OCI-LY7 (cell line): Measurements from ENCODE around the gene PIM3. TPM values are rescaled to one million over a fixed set of nuclear protein-coding genes. Genes with fewer than 3 reads are reported as not detected.

Source experiments
- BruUV-seq: library from RNA; stranded (reverse); fragments of 400-500 nt; replicated peaks from 2 replicates; lab custom pipeline; 2021; lab: Mats Ljungman, UMichigan
- CTCF ChIA-PET: fragments of 300-600 bp; sonication (Branson Sonifier 250); formaldehyde crosslinking; loops from one replicate; lab custom pipeline; 2022; ENCODE audit warnings: antibody characterized with exemption; ENCODE audit not compliant: unreplicated experiment; lab: Charles Lee
- POLR2A ChIA-PET: fragments of 300-600 bp; sonication (Branson Sonifier 250); formaldehyde crosslinking; loops from one replicate; lab custom pipeline; 2022; ENCODE audit warnings: antibody characterized with exemption; lab: Charles Lee
- DNase-seq: peaks from one replicate; pipeline ENCODE4 v3.0.0-alpha.2; 2015; ENCODE audit warnings: low spot score
- H2AFZ ChIP-seq: fragments of 200-600 bp; sonication (generic), shearing (Covaris generic); 2 replicates; pipeline ENCODE4 v1.6.1; 2014; ENCODE audit warnings: mild to moderate bottlenecking, antibody characterized with exemption, low read length, moderate library complexity
- H3K27ac ChIP-seq: fragments of 200-600 bp; sonication (generic); 2 replicates; pipeline ENCODE4 v1.5.1; 2014; ENCODE audit warnings: mixed run types, low read depth, mild to moderate bottlenecking, moderate library complexity, low read length, inconsistent platforms; ENCODE audit not compliant: poor library complexity, severe bottlenecking
- H3K36me3 ChIP-seq: fragments of 200-600 bp; sonication (generic); 2 replicates; pipeline ENCODE4 v1.6.1; 2014; ENCODE audit warnings: mild to moderate bottlenecking, antibody characterized with exemption, low read length, moderate library complexity, mixed read lengths; ENCODE audit not compliant: insufficient read depth
- H3K4me1 ChIP-seq: fragments of 200-600 bp; sonication (generic); 2 replicates; pipeline ENCODE4 v1.5.1; 2014; ENCODE audit warnings: mild to moderate bottlenecking, low read length; ENCODE audit not compliant: insufficient read depth, poor library complexity, severe bottlenecking
- H3K4me2 ChIP-seq: fragments of 200-600 bp; sonication (generic); 2 replicates; pipeline ENCODE4 v1.6.1; 2014; ENCODE audit warnings: mild to moderate bottlenecking, low read length
- H3K4me3 ChIP-seq: fragments of 200-600 bp; sonication (generic); 2 replicates; pipeline ENCODE4 v1.5.1; 2014; ENCODE audit warnings: mild to moderate bottlenecking, low read depth, low read length; ENCODE audit not compliant: poor library complexity, severe bottlenecking
- H3K79me2 ChIP-seq: fragments of 200-600 bp; sonication (generic); 2 replicates; pipeline ENCODE4 v1.6.1; 2016; ENCODE audit warnings: low read depth, mild to moderate bottlenecking, low read length, moderate library complexity, mixed read lengths; ENCODE audit not compliant: insufficient read depth
- H3K9me2 ChIP-seq: fragments of 200-600 bp; sonication (generic); 2 replicates; pipeline ENCODE4 v1.6.1; 2016; ENCODE audit warnings: mild to moderate bottlenecking, low read length, mixed read lengths; ENCODE audit not compliant: insufficient read depth
- H3K9me3 ChIP-seq: fragments of 200-600 bp; sonication (generic); 2 replicates; pipeline ENCODE4 v1.6.1; 2014; ENCODE audit warnings: mild to moderate bottlenecking, mixed run types, low read length, mixed read lengths
- H4K20me1 ChIP-seq: fragments of 200-600 bp; sonication (generic); 2 replicates; pipeline ENCODE4 v1.6.1; 2014; ENCODE audit warnings: mild to moderate bottlenecking, antibody characterized with exemption, low read length, moderate library complexity, mixed read lengths; ENCODE audit not compliant: insufficient read depth
- EZH2phosphoT487 ChIP-seq: fragments of 200-600 bp; sonication (generic); IDR thresholded peaks from 2 replicates; pipeline ENCODE4 v1.6.1; 2018; ENCODE audit warnings: low read depth, borderline replicate concordance, mild to moderate bottlenecking, mixed run types, antibody characterized with exemption, low read length, moderate library complexity, mixed read lengths
- intact Hi-C: fragments of 100-400 bp; cut with micrococcal nuclease; formaldehyde crosslinking; loops from one replicate; pipeline ENCODE4 v1.10.0; 2022; ENCODE audit not compliant: unreplicated experiment
- total RNA-seq, 2 experiments: library from RNA; depleted of rRNA in 1 of 2; stranded (reverse); fragments of >200 nt in 1 of 2; shearing (Covaris generic) in 1 of 2; gene quantifications; 2 replicates each; pipeline ENCODE4 v1.2.3, GENCODE V29; 2014 to 2022
- TF ChIP-seq, protein P1 (sequence below): fragments of 200-600 bp; sonication (generic); conservative IDR thresholded peaks from 2 replicates; pipeline ENCODE4 v1.5.1; 2014; ENCODE audit warnings: mild to moderate bottlenecking, antibody characterized with exemption, low read length, moderate library complexity, mixed read lengths

The PIM3 gene
- total RNA-seq, 2 experiments from 2014 or later, result 60.5 to 81.7 TPM

DNA sequence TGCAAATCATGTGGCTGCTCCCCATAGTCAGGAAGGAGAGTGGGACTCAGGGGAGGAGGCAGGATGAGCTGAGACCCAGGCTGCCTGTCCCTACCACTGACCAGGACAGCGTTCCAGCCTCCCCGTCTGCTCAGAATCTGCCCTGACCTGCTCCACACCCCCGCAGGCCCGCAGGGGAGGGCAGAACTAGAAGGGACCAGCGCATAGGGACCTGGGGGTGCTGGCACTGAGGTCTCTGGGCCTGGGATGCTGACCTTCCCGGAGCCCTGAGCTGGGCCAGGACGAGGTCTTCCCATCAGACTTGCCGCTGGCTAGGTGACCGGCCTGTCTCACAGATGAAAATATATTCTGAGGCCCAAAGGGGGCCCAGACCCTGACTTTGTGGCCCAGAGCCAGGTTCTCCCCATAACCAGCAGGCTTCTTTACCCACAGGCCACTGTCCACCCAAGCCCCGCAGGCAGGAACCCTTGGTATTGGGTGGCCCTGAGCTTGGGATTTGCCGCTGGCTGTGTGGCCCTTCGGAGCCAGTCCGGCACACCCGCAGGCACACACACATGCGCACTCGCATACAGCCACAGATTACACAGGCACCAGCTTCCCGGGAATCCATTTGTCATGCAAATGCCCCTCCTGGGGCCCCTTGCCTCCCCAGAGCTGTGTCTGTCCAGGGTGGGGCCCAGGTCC lies 13.8 kb upstream of the PIM3 start:
- TF ChIP-seq, protein P1, sequence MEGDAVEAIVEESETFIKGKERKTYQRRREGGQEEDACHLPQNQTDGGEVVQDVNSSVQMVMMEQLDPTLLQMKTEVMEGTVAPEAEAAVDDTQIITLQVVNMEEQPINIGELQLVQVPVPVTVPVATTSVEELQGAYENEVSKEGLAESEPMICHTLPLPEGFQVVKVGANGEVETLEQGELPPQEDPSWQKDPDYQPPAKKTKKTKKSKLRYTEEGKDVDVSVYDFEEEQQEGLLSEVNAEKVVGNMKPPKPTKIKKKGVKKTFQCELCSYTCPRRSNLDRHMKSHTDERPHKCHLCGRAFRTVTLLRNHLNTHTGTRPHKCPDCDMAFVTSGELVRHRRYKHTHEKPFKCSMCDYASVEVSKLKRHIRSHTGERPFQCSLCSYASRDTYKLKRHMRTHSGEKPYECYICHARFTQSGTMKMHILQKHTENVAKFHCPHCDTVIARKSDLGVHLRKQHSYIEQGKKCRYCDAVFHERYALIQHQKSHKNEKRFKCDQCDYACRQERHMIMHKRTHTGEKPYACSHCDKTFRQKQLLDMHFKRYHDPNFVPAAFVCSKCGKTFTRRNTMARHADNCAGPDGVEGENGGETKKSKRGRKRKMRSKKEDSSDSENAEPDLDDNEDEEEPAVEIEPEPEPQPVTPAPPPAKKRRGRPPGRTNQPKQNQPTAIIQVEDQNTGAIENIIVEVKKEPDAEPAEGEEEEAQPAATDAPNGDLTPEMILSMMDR, result no peak
- TF ChIP-seq EZH2phosphoT487, result no peak
- BruUV-seq, result no TSS peak
- Histone ChIP-seq H3K4me3 (no peak overlapping the region), H3K9me3 (0 out of 2 replicates have a peak, but pooled peaks cover 9% of the 10 kb centered on the region), H3K9me2 (no peaks in the 10 kb centered on the region), H2AFZ (no peak overlapping the region), H3K36me3 (no peaks in the 10 kb centered on the region), H3K79me2 (no peaks in the 10 kb centered on the region), H4K20me1 (no peaks in the 10 kb centered on the region), H3K4me1 (peaks cover 27% of the 10 kb centered on the region), H3K27ac (no peak overlapping the region), H3K4me2 (no peak overlapping the region)
- POLR2A ChIA-PET, result interaction anchor here (0.9 to 1.0 kb wide), 2 partner anchors 10 kb away, joined by 3 to 6 read pairs; no protein-coding TSS in a partner anchor
- intact Hi-C loops, result no loop called here
- CTCF ChIA-PET, result no interaction called here
- DNase-seq, result no peak

DNA sequence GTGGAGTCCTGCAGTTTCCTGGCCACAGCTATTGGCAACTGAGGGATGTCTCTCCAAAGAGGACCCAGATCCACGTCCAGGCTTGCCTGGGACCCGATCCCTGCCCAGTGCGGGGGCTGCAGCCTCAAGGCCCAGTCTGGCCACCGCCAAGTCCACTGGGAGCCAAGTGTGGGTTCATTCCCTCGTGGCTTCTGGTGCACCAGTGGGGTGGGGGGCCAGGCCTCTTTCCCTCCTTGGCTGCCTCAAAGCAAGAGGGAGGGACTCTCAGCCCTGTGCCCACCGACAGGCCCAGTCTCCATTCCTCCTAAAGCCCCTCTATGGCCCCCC lies 13.3 kb upstream of the PIM3 start:
- Histone ChIP-seq H3K4me1 (peaks cover 27% of the 10 kb centered on the region), H3K79me2 (no peaks in the 10 kb centered on the region), H2AFZ (no peak overlapping the region), H3K27ac (no peak overlapping the region), H3K36me3 (no peaks in the 10 kb centered on the region), H3K4me3 (no peak overlapping the region), H4K20me1 (no peaks in the 10 kb centered on the region), H3K4me2 (no peak overlapping the region), H3K9me3 (0 out of 2 replicates have a peak, but pooled peaks cover 4% of the 10 kb centered on the region), H3K9me2 (no peaks in the 10 kb centered on the region)
- no peak for DNase-seq
- POLR2A ChIA-PET, result interaction anchor here (0.9 kb wide), 1 partner anchor 10 kb away, joined by 6 read pairs; no protein-coding TSS in a partner anchor
- TF ChIP-seq, protein P1, result no peak
- no peak for TF ChIP-seq EZH2phosphoT487
- CTCF ChIA-PET, result no interaction called here
- intact Hi-C loops, result no loop called here
- no TSS peak for BruUV-seq
